ENCODE data around the gene UAP1L1. TPM values are rescaled to one million over a fixed set of nuclear protein-coding genes. Genes with fewer than 3 reads are reported as not detected.

Gene UAP1L1
- total and polyA plus RNA-seq, 9 of the 15 experiments (the other 6 are each of a cell fraction or from before 2014, with no cell fraction given) = 0.20 to 8.6 (median 3.7) TPM

- TF ChIP-seq MYNN (IDR thresholded peaks at IDR 0.05) (no peak), MYNN (CRISPR knock-in tag; IDR thresholded peaks at IDR 0.05) (no peak), NEUROD1 (IDR thresholded peaks at IDR 0.05; ENCODE audit: borderline replicate concordance, low read depth, low read length, partially characterized antibody) (no peak), ZNF518B (CRISPR knock-in tag; IDR thresholded peaks at IDR 0.05) (no peak), ATF3 (IDR thresholded peaks at IDR 0.05) (no peak), ATF3 (CRISPR knock-in tag; conservative IDR thresholded peaks at IDR 0.05) (no peak)
Measured at GRCh38 chr9:137112564-137113384, 35.5 kb downstream of the UAP1L1 start (continued).

Data from K562 (cell line).